Epithelial cell of esophagus (primary cell): ENCODE results near the gene SELL.
"Not testable (repeated sequence)": the region's sequence is repeated elsewhere in the genome, so short reads cannot be mapped to it uniquely, and the experiment has no call there.

Source experiments
- DNase-seq: peaks from one replicate; pipeline ENCODE4 v3.0.0; 2010; ENCODE audit warnings: low read depth
- H3K4me3 ChIP-seq: 2 replicates; pipeline ENCODE4 v1.5.1; 2011; ENCODE audit warnings: mild to moderate bottlenecking, low read length, control low read depth
- CTCF ChIP-seq: IDR thresholded peaks from 2 replicates; pipeline ENCODE4 v1.5.1; 2011; ENCODE audit warnings: low read depth, mild to moderate bottlenecking, low read length, control low read depth, inconsistent platforms; ENCODE audit not compliant: insufficient read depth; ENCODE audit errors: missing control alignments

SELL gene

GRCh38 chr1:169725930-169726329, 14.5 kb upstream of the SELL start:
- DNase-seq = no peak
- H3K4me3 ChIP-seq = no peak overlapping the region
- TF ChIP-seq CTCF = no peak

GRCh38 chr1:169724168-169724567, 12.7 kb upstream of the SELL start:
- DNase-seq = no peak
- TF ChIP-seq CTCF = no peak

GRCh38 chr1:169723763-169724162, 12.3 kb upstream of the SELL start:
- no peak overlapping the region for H3K4me3 ChIP-seq
- TF ChIP-seq CTCF = no peak
- no peak for DNase-seq

More at GRCh38 chr1:169724168-169724567, 12.7 kb upstream of the SELL start:
- no peak overlapping the region for H3K4me3 ChIP-seq

GRCh38 chr1:169722779-169723178, 11.4 kb upstream of the SELL start:
- no peak overlapping the region for H3K4me3 ChIP-seq
- TF ChIP-seq CTCF = no peak
- no peak for DNase-seq

- not testable (repeated sequence) for DNase-seq, H3K4me3 ChIP-seq
Measured at GRCh38 chr1:169715100-169715499, 3.7 kb upstream of the SELL start.

GRCh38 chr1:169713090-169713489, 1.7 kb upstream of the SELL start:
- not testable (repeated sequence) for DNase-seq, H3K4me3 ChIP-seq

- no peak overlapping the region for H3K4me3 ChIP-seq
Measured at GRCh38 chr1:169712309-169712631, 850 bp upstream of the SELL start.

GRCh38 chr1:169708647-169709046, 2.8 kb downstream of the SELL start:
- DNase-seq = no peak
- TF ChIP-seq CTCF = no peak
- no peak overlapping the region for H3K4me3 ChIP-seq

More at GRCh38 chr1:169712309-169712631, 850 bp upstream of the SELL start:
- no peak for TF ChIP-seq CTCF
- no peak for DNase-seq
